ENCODE data around the gene MYCL. TPM values are rescaled to one million over a fixed set of nuclear protein-coding genes. Genes with fewer than 3 reads are reported as not detected.

The MYCL gene
- total and polyA plus RNA-seq, 2 of the 13 experiments (the other 11 are each of a cell fraction or from before 2014, with no cell fraction given): 0.31 to 1.7 TPM

GRCh38 chr1:39898648-39899603 lies 2.8 kb downstream of the MYCL start (continued):
- TF ChIP-seq ZNF562 (CRISPR knock-in tag; IDR thresholded peaks at IDR 0.05; ENCODE audit: borderline replicate concordance) (no peak), AGO2 (optimal IDR thresholded peaks at IDR 0.05; ENCODE audit: low read depth, low read length) (no peak), ZBTB44 (CRISPR knock-in tag; IDR thresholded peaks at IDR 0.05) (no peak), ZFP36 (IDR thresholded peaks at IDR 0.05; ENCODE audit: borderline replicate concordance, low read depth, low read length, partially characterized antibody) (no peak), MLXIP (CRISPR knock-in tag; IDR thresholded peaks at IDR 0.05; ENCODE audit: borderline replicate concordance) (no peak), ZNF546 (CRISPR knock-in tag; conservative IDR thresholded peaks at IDR 0.05) (no peak), ELK4 (CRISPR knock-in tag; IDR thresholded peaks at IDR 0.05; ENCODE audit: borderline replicate concordance) (no peak), ZNF777 (CRISPR knock-in tag; IDR thresholded peaks at IDR 0.05) (no peak), FOXK2 (IDR thresholded peaks at IDR 0.05) (no peak), ZNF782 (CRISPR knock-in tag; IDR thresholded peaks at IDR 0.05; ENCODE audit: borderline replicate concordance) (no peak), ZBTB20 (CRISPR knock-in tag; IDR thresholded peaks at IDR 0.05; ENCODE audit: borderline replicate concordance, low read depth) (no peak), ZNF160 (CRISPR knock-in tag; IDR thresholded peaks at IDR 0.05) (no peak), ZNF564 (CRISPR knock-in tag; IDR thresholded peaks at IDR 0.05) (no peak), POLR2AphosphoS2 (IDR thresholded peaks at IDR 0.05; ENCODE audit: low read depth, low read length) (no peak), ZNF296 (CRISPR knock-in tag; conservative IDR thresholded peaks at IDR 0.05) (no peak), ZNF83 (CRISPR knock-in tag; IDR thresholded peaks at IDR 0.05; ENCODE audit: borderline replicate concordance) (no peak), ETS1 (CRISPR knock-in tag; IDR thresholded peaks at IDR 0.05) (no peak), ZFP91 (CRISPR knock-in tag; IDR thresholded peaks at IDR 0.05; ENCODE audit: borderline replicate concordance) (no peak)
